HepG2 (cell line): ENCODE measurements around the gene EPHA2. TPM values are rescaled to one million over a fixed set of nuclear protein-coding genes. Genes with fewer than 3 reads are reported as not detected.

Experiments used
- AGO2 ChIP-seq: fragments of 200-400 bp; formaldehyde crosslinking; optimal IDR thresholded peaks from 2 replicates; pipeline ENCODE3; 2017; ENCODE audit warnings: mild to moderate bottlenecking, low read depth, low read length, moderate library complexity
- GMEB2 ChIP-seq: IDR thresholded peaks from 2 replicates; pipeline ENCODE4 v1.6.1; 2016; ENCODE audit warnings: missing biosample characterization, missing genetic modification reagents, low read depth
- HNF4A ChIP-seq: sonication (generic); formaldehyde crosslinking; IDR thresholded peaks from 2 replicates; pipeline ENCODE4 v1.4.0; 2020; ENCODE audit warnings: missing genetic modification reagents
- MAFG ChIP-seq: sonication (generic); formaldehyde crosslinking; IDR thresholded peaks from 2 replicates; pipeline ENCODE4 v1.5.1; 2020; ENCODE audit warnings: mild to moderate bottlenecking, missing genetic modification reagents
- MAZ ChIP-seq, 2 experiments: sonication (generic) in 1 of 2; formaldehyde crosslinking in 1 of 2; IDR thresholded peaks; 2 replicates each; pipeline versions ENCODE4 v1.5.0 to v1.6.1; 2012 to 2020; ENCODE audit warnings: low read depth in 2 of 2, mild to moderate bottlenecking in 2 of 2, borderline replicate concordance in 1 of 2, improper control_type of control experiment in 1 of 2, low read length in 1 of 2, missing genetic modification reagents in 1 of 2, moderate library complexity in 1 of 2
- NR3C1 ChIP-seq: sonication (generic); formaldehyde crosslinking; IDR thresholded peaks from 2 replicates; pipeline ENCODE4 v1.4.0; 2020; ENCODE audit warnings: missing genetic modification reagents
- RFX5 ChIP-seq: IDR thresholded peaks from 2 replicates; pipeline ENCODE4 v1.6.1; 2011; ENCODE audit warnings: low read depth, low read length, improper control_type of control experiment
- SMARCC2 ChIP-seq: fragments of 450-650 bp; IDR thresholded peaks from 2 replicates; pipeline ENCODE4 v1.6.1; 2017; ENCODE audit warnings: antibody characterized with exemption, mild to moderate bottlenecking
- TGIF2 ChIP-seq: IDR thresholded peaks from 2 replicates; pipeline ENCODE4 v1.6.1; 2016; ENCODE audit warnings: control low read depth, missing compliant biosample characterization
- ZNF124 ChIP-seq: sonication (generic); formaldehyde crosslinking; IDR thresholded peaks from 2 replicates; pipeline ENCODE4 v1.4.0; 2020; ENCODE audit warnings: missing genetic modification reagents
- ZNF33B ChIP-seq: sonication (generic); formaldehyde crosslinking; IDR thresholded peaks from 2 replicates; pipeline ENCODE4 v1.5.1; 2020; ENCODE audit warnings: mild to moderate bottlenecking, missing genetic modification reagents
- ZNF891 ChIP-seq: sonication (generic); formaldehyde crosslinking; IDR thresholded peaks from 2 replicates; pipeline ENCODE4 v1.5.0; 2020; ENCODE audit warnings: mild to moderate bottlenecking, missing genetic modification reagents
- polyA plus RNA-seq, 8 experiments: library from polyadenylated mRNA; depleted of rRNA in 3 of 8; stranded (reverse) in 7 of 8; unstranded in 1 of 8; fragments of >200 nt; fragmentation: Illumina TruSeq in 4 of 8; extraction: Trizol in 4 of 8; gene quantifications; 2 replicates each; pipeline versions ENCODE4 v1.2.1 to v1.2.3, GENCODE V29; 2011 to 2016; ENCODE audit warnings: low read depth in 4 of 8, missing spikeins in 1 of 8, mixed read lengths in 1 of 8; ENCODE audit not compliant: insufficient read depth in 1 of 8
- total RNA-seq, 5 experiments: library from RNA; depleted of rRNA; stranded (reverse); fragments of >200 nt; fragmentation: Illumina TruSeq; extraction: Trizol; gene quantifications; 2 replicates each; pipeline ENCODE4 v1.2.3, GENCODE V29; 2016; ENCODE audit warnings: low read depth in 1 of 5
- TF ChIP-seq, protein P1 (sequence below), 2 experiments: fragments of 450-650 bp in 1 of 2; sonication (generic) in 1 of 2; formaldehyde crosslinking in 1 of 2; IDR thresholded peaks; 2 replicates each; pipeline versions ENCODE4 v1.6.1 to v1.8.0; 2016 to 2022; ENCODE audit warnings: antibody characterized with exemption in 1 of 2, mild to moderate bottlenecking in 1 of 2, missing genetic modification reagents in 1 of 2
- TF ChIP-seq, protein P2 (sequence below): sonication (generic); formaldehyde crosslinking; IDR thresholded peaks from 2 replicates; pipeline ENCODE4 v1.4.0; 2020; ENCODE audit warnings: mild to moderate bottlenecking, low read depth, missing genetic modification reagents
- TF ChIP-seq, protein P3 (sequence below): IDR thresholded peaks from 2 replicates; pipeline ENCODE4 v1.6.1; 2016

EPHA2 gene
- total and polyA plus RNA-seq, 2 of the 13 experiments (the other 11 are each of a cell fraction or from before 2014, with no cell fraction given) = 33.6 to 53.6 TPM

DNA sequence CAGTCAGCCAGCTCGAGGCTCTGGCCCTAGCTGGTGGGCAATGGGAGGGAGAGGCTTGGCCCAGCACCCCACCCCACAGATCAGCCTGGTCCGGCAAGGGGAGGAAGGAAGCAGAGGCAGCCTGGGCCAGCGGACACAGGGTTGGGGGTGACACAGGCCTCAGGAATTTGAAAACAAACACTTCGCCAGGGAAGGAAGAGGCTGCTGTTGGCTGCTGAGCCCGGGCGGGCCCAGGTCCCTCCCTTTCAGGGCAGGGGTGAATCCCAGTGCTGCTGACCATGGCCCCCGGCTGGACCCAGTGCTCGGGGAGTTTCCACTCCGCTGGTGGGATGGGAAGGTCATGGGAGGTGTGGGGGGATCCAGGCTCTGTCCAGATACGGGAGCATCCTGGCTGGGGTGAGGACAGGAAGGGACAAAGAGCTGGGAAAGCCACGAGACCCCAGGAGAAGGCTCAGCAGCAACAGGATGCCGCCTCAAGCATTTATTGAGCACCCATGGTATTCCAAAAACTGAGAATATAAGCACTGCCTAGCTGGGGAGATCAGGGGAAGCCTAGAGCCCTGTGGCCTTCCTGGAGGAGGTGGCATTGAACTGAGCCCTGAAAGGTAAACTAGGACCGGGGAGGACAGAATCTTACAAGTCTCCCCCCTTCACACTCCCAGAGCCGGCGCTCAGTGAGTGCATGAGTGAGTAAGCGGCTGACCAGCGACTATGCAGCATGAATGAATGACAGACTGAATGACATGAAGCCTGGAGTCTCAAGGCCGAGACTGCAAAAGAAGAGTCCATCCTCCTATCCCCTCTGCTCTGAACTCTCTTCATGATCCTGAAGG, 26.2 kb upstream of the EPHA2 start (continued):
- TF ChIP-seq, protein P1, sequence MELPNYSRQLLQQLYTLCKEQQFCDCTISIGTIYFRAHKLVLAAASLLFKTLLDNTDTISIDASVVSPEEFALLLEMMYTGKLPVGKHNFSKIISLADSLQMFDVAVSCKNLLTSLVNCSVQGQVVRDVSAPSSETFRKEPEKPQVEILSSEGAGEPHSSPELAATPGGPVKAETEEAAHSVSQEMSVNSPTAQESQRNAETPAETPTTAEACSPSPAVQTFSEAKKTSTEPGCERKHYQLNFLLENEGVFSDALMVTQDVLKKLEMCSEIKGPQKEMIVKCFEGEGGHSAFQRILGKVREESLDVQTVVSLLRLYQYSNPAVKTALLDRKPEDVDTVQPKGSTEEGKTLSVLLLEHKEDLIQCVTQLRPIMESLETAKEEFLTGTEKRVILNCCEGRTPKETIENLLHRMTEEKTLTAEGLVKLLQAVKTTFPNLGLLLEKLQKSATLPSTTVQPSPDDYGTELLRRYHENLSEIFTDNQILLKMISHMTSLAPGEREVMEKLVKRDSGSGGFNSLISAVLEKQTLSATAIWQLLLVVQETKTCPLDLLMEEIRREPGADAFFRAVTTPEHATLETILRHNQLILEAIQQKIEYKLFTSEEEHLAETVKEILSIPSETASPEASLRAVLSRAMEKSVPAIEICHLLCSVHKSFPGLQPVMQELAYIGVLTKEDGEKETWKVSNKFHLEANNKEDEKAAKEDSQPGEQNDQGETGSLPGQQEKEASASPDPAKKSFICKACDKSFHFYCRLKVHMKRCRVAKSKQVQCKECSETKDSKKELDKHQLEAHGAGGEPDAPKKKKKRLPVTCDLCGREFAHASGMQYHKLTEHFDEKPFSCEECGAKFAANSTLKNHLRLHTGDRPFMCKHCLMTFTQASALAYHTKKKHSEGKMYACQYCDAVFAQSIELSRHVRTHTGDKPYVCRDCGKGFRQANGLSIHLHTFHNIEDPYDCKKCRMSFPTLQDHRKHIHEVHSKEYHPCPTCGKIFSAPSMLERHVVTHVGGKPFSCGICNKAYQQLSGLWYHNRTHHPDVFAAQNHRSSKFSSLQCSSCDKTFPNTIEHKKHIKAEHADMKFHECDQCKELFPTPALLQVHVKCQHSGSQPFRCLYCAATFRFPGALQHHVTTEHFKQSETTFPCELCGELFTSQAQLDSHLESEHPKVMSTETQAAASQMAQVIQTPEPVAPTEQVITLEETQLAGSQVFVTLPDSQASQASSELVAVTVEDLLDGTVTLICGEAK (IDR thresholded peaks at IDR 0.05) = no peak
- TF ChIP-seq, protein P1 (CRISPR knock-in tag; IDR thresholded peaks at IDR 0.05) = no peak
- TF ChIP-seq SMARCC2 = no peak
- no peak for TF ChIP-seq MAZ (IDR thresholded peaks at IDR 0.05; ENCODE audit: borderline replicate concordance, low read depth, low read length)
- peak; percentile 54; the same call in 1 of the 2 replicates for TF ChIP-seq MAZ (CRISPR knock-in tag; IDR thresholded peaks at IDR 0.05; ENCODE audit: low read depth)
- no peak for TF ChIP-seq AGO2
- no peak for TF ChIP-seq MAFG (CRISPR knock-in tag)
- TF ChIP-seq, protein P2, sequence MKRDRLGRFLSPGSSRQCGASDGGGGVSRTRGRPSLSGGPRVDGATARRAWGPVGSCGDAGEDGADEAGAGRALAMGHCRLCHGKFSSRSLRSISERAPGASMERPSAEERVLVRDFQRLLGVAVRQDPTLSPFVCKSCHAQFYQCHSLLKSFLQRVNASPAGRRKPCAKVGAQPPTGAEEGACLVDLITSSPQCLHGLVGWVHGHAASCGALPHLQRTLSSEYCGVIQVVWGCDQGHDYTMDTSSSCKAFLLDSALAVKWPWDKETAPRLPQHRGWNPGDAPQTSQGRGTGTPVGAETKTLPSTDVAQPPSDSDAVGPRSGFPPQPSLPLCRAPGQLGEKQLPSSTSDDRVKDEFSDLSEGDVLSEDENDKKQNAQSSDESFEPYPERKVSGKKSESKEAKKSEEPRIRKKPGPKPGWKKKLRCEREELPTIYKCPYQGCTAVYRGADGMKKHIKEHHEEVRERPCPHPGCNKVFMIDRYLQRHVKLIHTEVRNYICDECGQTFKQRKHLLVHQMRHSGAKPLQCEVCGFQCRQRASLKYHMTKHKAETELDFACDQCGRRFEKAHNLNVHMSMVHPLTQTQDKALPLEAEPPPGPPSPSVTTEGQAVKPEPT (CRISPR knock-in tag) = peak; percentile 40; the same call in 1 of the 2 replicates
- TF ChIP-seq, protein P3, sequence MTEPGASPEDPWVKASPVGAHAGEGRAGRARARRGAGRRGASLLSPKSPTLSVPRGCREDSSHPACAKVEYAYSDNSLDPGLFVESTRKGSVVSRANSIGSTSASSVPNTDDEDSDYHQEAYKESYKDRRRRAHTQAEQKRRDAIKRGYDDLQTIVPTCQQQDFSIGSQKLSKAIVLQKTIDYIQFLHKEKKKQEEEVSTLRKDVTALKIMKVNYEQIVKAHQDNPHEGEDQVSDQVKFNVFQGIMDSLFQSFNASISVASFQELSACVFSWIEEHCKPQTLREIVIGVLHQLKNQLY = 0 out of 2 replicates have a peak, but pooled peaks have one; percentile 52
- TF ChIP-seq ZNF33B (CRISPR knock-in tag) = no peak; the same call in 1 of the 2 replicates
- no peak for TF ChIP-seq GMEB2 (CRISPR knock-in tag)
- TF ChIP-seq ZNF891 (CRISPR knock-in tag) = peak; percentile 5; the same call in 1 of the 2 replicates
- TF ChIP-seq NR3C1 (CRISPR knock-in tag) = no peak
- no peak for TF ChIP-seq RFX5
- TF ChIP-seq HNF4A = peak; percentile 58
- TF ChIP-seq ZNF124 (CRISPR knock-in tag) = no peak
- 0 out of 2 replicates have a peak, but pooled peaks have one; percentile 53 for TF ChIP-seq TGIF2 (CRISPR knock-in tag)
